Amygdala (tissue), 56 donors: ENCODE data around the gene SCGN.
"Not testable (repeated sequence)": the region's sequence is repeated elsewhere in the genome, so short reads cannot be mapped to it uniquely, and the experiment has no call there.

Experiments
- DNase-seq, 56 donors: peaks; one replicate each; lab custom pipeline; 2025; lab: John Stamatoyannopoulos, UW

Gene SCGN

GRCh38 chr6:25717866-25718740 lies 66.1 kb downstream of the SCGN start:
- no peak for DNase-seq

- DNase-seq, result no peak
Measured at GRCh38 chr6:25726122-25726911, 74.3 kb downstream of the SCGN start.

- DNase-seq, result no peak
Measured at GRCh38 chr6:25727028-25727427, 75.0 kb downstream of the SCGN start.

GRCh38 chr6:25730907-25731306 lies 78.9 kb downstream of the SCGN start:
- no peak for DNase-seq

- no peak for DNase-seq
Measured at GRCh38 chr6:25731721-25732120, 79.7 kb downstream of the SCGN start.

- no peak for DNase-seq
Measured at GRCh38 chr6:25732468-25733198, 80.6 kb downstream of the SCGN start.

GRCh38 chr6:25735261-25735660 lies 83.2 kb downstream of the SCGN start:
- DNase-seq, result no peak

GRCh38 chr6:25743868-25744267 lies 91.9 kb downstream of the SCGN start:
- no peak for DNase-seq

GRCh38 chr6:25745836-25746235 lies 93.8 kb downstream of the SCGN start:
- no peak for DNase-seq

GRCh38 chr6:25746968-25747367 lies 95.0 kb downstream of the SCGN start:
- DNase-seq, result no peak

GRCh38 chr6:25747477-25747876 lies 95.5 kb downstream of the SCGN start:
- DNase-seq, result no peak

- no peak for DNase-seq
Measured at GRCh38 chr6:25748049-25748448, 96.0 kb downstream of the SCGN start.

- not testable (repeated sequence) for DNase-seq
Measured at GRCh38 chr6:25748601-25749517, 96.8 kb downstream of the SCGN start.

GRCh38 chr6:25749837-25750236 lies 97.8 kb downstream of the SCGN start:
- no peak for DNase-seq

- DNase-seq, result no peak
Measured at GRCh38 chr6:25750906-25751305, 98.9 kb downstream of the SCGN start.
